Endothelial cell of umbilical vein (primary cell): ENCODE results near the gene SLC9C1. TPM values are rescaled to one million over a fixed set of nuclear protein-coding genes. Genes with fewer than 3 reads are reported as not detected.

Source experiments
- BruUV-seq: library from RNA; stranded (reverse); fragments of 400-500 nt; replicated peaks from 2 replicates; lab custom pipeline; 2021; lab: Mats Ljungman, UMichigan
- CTCF ChIA-PET: fragments of 300-600, 350-600 bp; sonication (Branson Sonifier 250); formaldehyde crosslinking; loops from one replicate; lab custom pipeline; 2021; ENCODE audit warnings: antibody characterized with exemption, inconsistent platforms; lab: Charles Lee
- POLR2A ChIA-PET: fragments of 300-600, 350-600 bp; sonication (Branson Sonifier 250); formaldehyde crosslinking; loops from one replicate; lab custom pipeline; 2021; ENCODE audit warnings: antibody characterized with exemption, inconsistent platforms; lab: Charles Lee
- DNase-seq: peaks from one replicate; pipeline ENCODE4 v3.0.0-alpha.2; 2011; ENCODE audit warnings: low read depth, low spot score
- FAIRE-seq: peaks from 2 replicates; lab custom pipeline; 2011; peaks lifted over from hg19 to GRCh38; lab: Jason Lieb, UNC
- H2AFZ ChIP-seq: 2 replicates; pipeline ENCODE4 v1.6.0; 2012; ENCODE audit warnings: low read depth, low read length, control low read depth, inconsistent platforms
- H3K27ac ChIP-seq: 2 replicates; pipeline ENCODE4 v1.5.1; 2011; ENCODE audit warnings: low read depth, mild to moderate bottlenecking, control low read depth, low read length, moderate library complexity; ENCODE audit not compliant: insufficient read depth
- H3K27me3 ChIP-seq, 2 experiments: 2 replicates each; pipeline versions ENCODE4 v1.6.0 to v1.6.1; 2011; ENCODE audit warnings: low read length in 2 of 2, mixed read lengths in 1 of 2; ENCODE audit not compliant: control insufficient read depth in 2 of 2, insufficient read depth in 2 of 2
- H3K36me3 ChIP-seq, 2 experiments: 2 replicates in 1 of 2; 3 replicates in 1 of 2; pipeline ENCODE4 v1.5.1; 2011; ENCODE audit warnings: low read length in 2 of 2, mild to moderate bottlenecking in 1 of 2, moderate library complexity in 1 of 2; ENCODE audit not compliant: control insufficient read depth in 2 of 2, insufficient read depth in 2 of 2; ENCODE audit errors: extremely low read depth in 1 of 2
- H3K4me1 ChIP-seq: 3 replicates; pipeline ENCODE4 v1.5.1; 2011; ENCODE audit warnings: mild to moderate bottlenecking, low read length; ENCODE audit not compliant: control insufficient read depth, insufficient read depth; ENCODE audit errors: extremely low read depth
- H3K4me2 ChIP-seq: 2 replicates; pipeline ENCODE4 v1.6.1; 2011; ENCODE audit warnings: low read length, control low read depth, mixed read lengths; ENCODE audit not compliant: insufficient read depth
- H3K4me3 ChIP-seq, 3 experiments: fragments of 200-600 bp in 1 of 3; sonication (generic), shearing (Covaris generic) in 1 of 3; replicated peaks in 1 of 3; 2 replicates each; pipeline ENCODE4 v1.5.1; 2011 to 2016; ENCODE audit warnings: control low read depth in 3 of 3, low read length in 3 of 3, mild to moderate bottlenecking in 2 of 3, inconsistent platforms in 1 of 3, low read depth in 1 of 3, moderate library complexity in 1 of 3; ENCODE audit not compliant: insufficient read depth in 1 of 3
- H3K79me2 ChIP-seq: 2 replicates; pipeline ENCODE4 v1.6.0; 2012; ENCODE audit warnings: low read length, inconsistent platforms; ENCODE audit not compliant: control insufficient read depth, insufficient read depth
- H3K9ac ChIP-seq: replicated peaks from 2 replicates; pipeline ENCODE3; 2011; ENCODE audit warnings: low read length, control low read depth; ENCODE audit not compliant: insufficient read depth; ENCODE audit errors: extremely low read depth
- H3K9me1 ChIP-seq: replicated peaks from 3 replicates; pipeline ENCODE4 v1.6.0; 2011; ENCODE audit warnings: mild to moderate bottlenecking, low read length; ENCODE audit not compliant: control insufficient read depth, insufficient read depth; ENCODE audit errors: extremely low read depth
- H3K9me3 ChIP-seq: replicated peaks from 2 replicates; pipeline ENCODE4 v1.5.1; 2012; ENCODE audit warnings: low read length, inconsistent platforms; ENCODE audit not compliant: control insufficient read depth, insufficient read depth
- H4K20me1 ChIP-seq: replicated peaks from 2 replicates; pipeline ENCODE3; 2011; ENCODE audit warnings: mild to moderate bottlenecking, low read length; ENCODE audit not compliant: control insufficient read depth, insufficient read depth; ENCODE audit errors: extremely low read depth
- GATA2 ChIP-seq: IDR thresholded peaks from 2 replicates; pipeline ENCODE4 v1.7.0; 2011; ENCODE audit warnings: low read depth, mild to moderate bottlenecking, moderate library complexity, mixed read lengths, low read length; ENCODE audit not compliant: insufficient read length, insufficient read depth
- POLR2AphosphoS5 ChIP-seq: IDR thresholded peaks from 2 replicates; pipeline ENCODE4 v1.6.1; 2012; ENCODE audit warnings: low read depth, mild to moderate bottlenecking, control low read depth, low read length, moderate library complexity; ENCODE audit not compliant: insufficient read depth
- dilution Hi-C: fragments of 300-500 bp; cut with MboI; formaldehyde crosslinking; loops from one replicate; pipeline ENCODE4 v1.15.0; 2019; ENCODE audit warnings: low sequenced_read_pairs; ENCODE audit not compliant: extremely low pct_ligation_motif_present
- intact Hi-C: fragments of 100-400 bp; cut with micrococcal nuclease; formaldehyde crosslinking; loops from one replicate; pipeline ENCODE4 v1.10.0; 2022
- polyA plus RNA-seq, 4 experiments: library from polyadenylated mRNA; depleted of rRNA in 3 of 4; stranded (reverse) in 3 of 4; unstranded in 1 of 4; fragments of >200 nt; gene quantifications; 2 replicates each; pipeline versions ENCODE4 v1.2.1 to v1.2.3, GENCODE V29; 2011 to 2012; ENCODE audit warnings: missing spikeins in 1 of 4
- total RNA-seq: library from RNA; stranded (reverse); gene quantifications from 2 replicates; pipeline ENCODE4 v1.2.3, GENCODE V29; 2021
- TF ChIP-seq, protein P1 (sequence below), 2 donors: IDR thresholded peaks; 1 replicate in 1 of 2; 2 replicates in 1 of 2; pipeline ENCODE4 v1.5.1; 2011; ENCODE audit warnings: low read length in 2 of 2, mild to moderate bottlenecking in 2 of 2, moderate library complexity in 2 of 2, control low read depth in 1 of 2, inconsistent platforms in 1 of 2, low read depth in 1 of 2; ENCODE audit not compliant: insufficient read depth in 1 of 2; ENCODE audit errors: extremely low read depth in 1 of 2

The SLC9C1 gene
- total and polyA plus RNA-seq, 2 donors (not counting 3 experiments of a cell fraction or from before 2014, with no cell fraction given), result not detected

DNA sequence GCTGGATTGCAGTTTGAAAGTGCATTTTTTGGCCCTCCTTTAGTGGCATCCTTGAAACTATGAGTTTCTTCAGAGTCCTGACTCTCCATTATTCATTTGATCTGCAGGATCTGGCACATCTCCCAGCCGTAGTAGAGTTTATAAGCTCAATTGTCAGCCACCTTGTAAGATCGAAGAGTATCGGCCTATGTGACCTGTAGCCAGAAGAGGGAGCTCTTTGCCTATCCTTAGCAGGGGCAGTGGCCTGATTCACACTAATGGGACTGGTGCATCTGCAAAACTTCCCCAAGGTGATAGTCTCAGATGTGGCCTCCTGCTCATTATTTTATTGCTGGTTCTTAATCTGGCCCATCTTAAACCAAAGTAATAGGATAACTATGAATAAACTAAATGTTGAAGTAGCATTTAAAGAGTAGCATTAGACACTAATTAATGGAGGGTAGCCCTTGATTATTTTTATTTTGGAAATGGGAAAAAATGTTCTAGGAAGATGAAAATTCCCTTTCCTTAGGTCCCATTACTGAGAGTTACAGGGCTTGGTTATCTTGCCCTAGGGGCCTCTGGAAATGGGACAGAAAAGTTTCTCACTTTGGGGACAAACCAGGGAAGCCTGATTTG, 182.1 kb downstream of the SLC9C1 start:
- POLR2A ChIA-PET, result interaction anchor here (0.6 kb wide), 1 partner anchor 222 kb away, joined by 3 read pairs; no protein-coding TSS in a partner anchor

DNA sequence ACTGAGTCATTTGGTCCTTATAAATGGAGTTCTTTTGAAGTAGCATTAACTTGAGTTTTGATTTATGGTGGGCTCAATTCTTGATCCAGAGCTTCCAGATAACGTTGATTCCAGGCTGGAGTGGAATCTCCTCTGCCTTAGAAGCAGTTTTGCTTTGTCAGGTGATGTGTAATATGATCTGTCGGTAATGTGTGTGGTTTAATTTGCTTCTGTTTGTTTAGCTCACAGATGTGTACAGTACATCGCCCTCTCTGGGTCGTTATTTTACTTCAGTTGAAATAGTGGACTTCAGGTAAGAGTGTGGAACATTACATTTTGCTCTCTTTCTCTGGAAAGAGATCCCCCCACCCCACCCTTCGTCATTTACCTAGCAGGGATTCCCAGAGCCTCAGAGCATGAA, 184.7 kb downstream of the SLC9C1 start:
- intact Hi-C loops, result no loop called here
- ChIA-PET POLR2A (no interaction called here), CTCF (interaction anchor here (0.9 to 1.4 kb wide), 2 partner anchors 16 to 66 kb away, joined by 3 read pairs; no protein-coding TSS in a partner anchor)
- Histone ChIP-seq H3K4me3 (no peak overlapping the region), H3K27me3 (no peaks in the 10 kb centered on the region), H3K9me3 (no peaks in the 10 kb centered on the region), H3K9me1 (no peaks in the 10 kb centered on the region), H4K20me1 (no peaks in the 10 kb centered on the region), H3K4me1 (no peaks in the 10 kb centered on the region), H2AFZ (no peak overlapping the region), H3K36me3 (no peaks in the 10 kb centered on the region), H3K27ac (no peak overlapping the region), H3K4me2 (no peak overlapping the region), H3K79me2 (no peaks in the 10 kb centered on the region), H3K9ac (no peak overlapping the region)
- no TSS peak for BruUV-seq
- no peak for FAIRE-seq
- TF ChIP-seq GATA2, result no peak
- dilution Hi-C loops, result no loop called here
- DNase-seq, result no peak

More for the DNA sequence above, 182.1 kb downstream of the SLC9C1 start:
- H3K27ac ChIP-seq, result no peak overlapping the region
- no peak overlapping the region for H3K9ac ChIP-seq
- no peaks in the 10 kb centered on the region for H3K9me3 ChIP-seq
- DNase-seq (peak; percentile 59), FAIRE-seq (peak; percentile 94)
- no peaks in the 10 kb centered on the region for H4K20me1 ChIP-seq
- CTCF ChIA-PET, result interaction anchor here (0.6 to 2.1 kb wide), 79 partner anchors 10 to 924 kb away, joined by 3 to 34 read pairs (median 5); partner anchors contain the start of genes ABHD10, ATG3, C3orf52 and CD200
- H3K4me3 ChIP-seq, result no peak overlapping the region
- TF ChIP-seq POLR2AphosphoS5 (no peak), GATA2 (no peak)
- TF ChIP-seq, protein P1, sequence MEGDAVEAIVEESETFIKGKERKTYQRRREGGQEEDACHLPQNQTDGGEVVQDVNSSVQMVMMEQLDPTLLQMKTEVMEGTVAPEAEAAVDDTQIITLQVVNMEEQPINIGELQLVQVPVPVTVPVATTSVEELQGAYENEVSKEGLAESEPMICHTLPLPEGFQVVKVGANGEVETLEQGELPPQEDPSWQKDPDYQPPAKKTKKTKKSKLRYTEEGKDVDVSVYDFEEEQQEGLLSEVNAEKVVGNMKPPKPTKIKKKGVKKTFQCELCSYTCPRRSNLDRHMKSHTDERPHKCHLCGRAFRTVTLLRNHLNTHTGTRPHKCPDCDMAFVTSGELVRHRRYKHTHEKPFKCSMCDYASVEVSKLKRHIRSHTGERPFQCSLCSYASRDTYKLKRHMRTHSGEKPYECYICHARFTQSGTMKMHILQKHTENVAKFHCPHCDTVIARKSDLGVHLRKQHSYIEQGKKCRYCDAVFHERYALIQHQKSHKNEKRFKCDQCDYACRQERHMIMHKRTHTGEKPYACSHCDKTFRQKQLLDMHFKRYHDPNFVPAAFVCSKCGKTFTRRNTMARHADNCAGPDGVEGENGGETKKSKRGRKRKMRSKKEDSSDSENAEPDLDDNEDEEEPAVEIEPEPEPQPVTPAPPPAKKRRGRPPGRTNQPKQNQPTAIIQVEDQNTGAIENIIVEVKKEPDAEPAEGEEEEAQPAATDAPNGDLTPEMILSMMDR (IDR thresholded peaks at IDR 0.05; ENCODE audit: extremely low read depth in 1 of 2, insufficient read depth in 1 of 2, low read depth in 1 of 2, low read length in 2 of 2), result peak; percentile 70 to 79
- H3K4me2 ChIP-seq, result no peak overlapping the region
- no peak overlapping the region for H2AFZ ChIP-seq
- no peaks in the 10 kb centered on the region for H3K79me2 ChIP-seq
- H3K36me3 ChIP-seq, result no peaks in the 10 kb centered on the region
- H3K27me3 ChIP-seq, result no peaks in the 10 kb centered on the region
- H3K9me1 ChIP-seq, result no peaks in the 10 kb centered on the region
- BruUV-seq, result no TSS peak
- peaks cover 7% of the 10 kb centered on the region for H3K4me1 ChIP-seq
- intact Hi-C loops (loop anchor here (1.0 to 10.0 kb wide), 5 partner anchors 180 to 420 kb away; partner anchors contain the start of gene SLC9C1), dilution Hi-C loops (no loop called here)
